Right ventricle myocardium superior (tissue), 1 donor: ENCODE results near the gene GLG1. TPM values are rescaled to one million over a fixed set of nuclear protein-coding genes. Genes with fewer than 3 reads are reported as not detected.
"Not testable (repeated sequence)": the region's sequence is repeated elsewhere in the genome, so short reads cannot be mapped to it uniquely, and the experiment has no call there.

Experiments used
- ATAC-seq: fragments of 200-7000 bp; cut with Tn5 transposase; one replicate; pipeline ENCODE4 v1.9.1; 2020; ENCODE audit warnings: mild to moderate bottlenecking; ENCODE audit not compliant: poor library complexity
- DNase-seq: peaks from one replicate; pipeline ENCODE4 v3.0.0-alpha.2; 2020
- intact Hi-C: fragments of 100-400 bp; cut with DNase I; formaldehyde crosslinking; loops from one replicate; pipeline ENCODE4 v1.11.2; 2022
- total RNA-seq: library from RNA; stranded (reverse); fragmentation: NEBNext Ultra II Directional; extraction: Animal tissue kit (Norgen Biotek cat#: 25700); gene quantifications from one replicate; pipeline ENCODE4 v1.2.1, GENCODE V29; 2021
- donor health status: DM: no; HTN: yes; CAD: no; lungs with severe emphysema.

GLG1 gene
- total RNA-seq, 1 donor from 2014 or later, result 62.4 TPM

DNA sequence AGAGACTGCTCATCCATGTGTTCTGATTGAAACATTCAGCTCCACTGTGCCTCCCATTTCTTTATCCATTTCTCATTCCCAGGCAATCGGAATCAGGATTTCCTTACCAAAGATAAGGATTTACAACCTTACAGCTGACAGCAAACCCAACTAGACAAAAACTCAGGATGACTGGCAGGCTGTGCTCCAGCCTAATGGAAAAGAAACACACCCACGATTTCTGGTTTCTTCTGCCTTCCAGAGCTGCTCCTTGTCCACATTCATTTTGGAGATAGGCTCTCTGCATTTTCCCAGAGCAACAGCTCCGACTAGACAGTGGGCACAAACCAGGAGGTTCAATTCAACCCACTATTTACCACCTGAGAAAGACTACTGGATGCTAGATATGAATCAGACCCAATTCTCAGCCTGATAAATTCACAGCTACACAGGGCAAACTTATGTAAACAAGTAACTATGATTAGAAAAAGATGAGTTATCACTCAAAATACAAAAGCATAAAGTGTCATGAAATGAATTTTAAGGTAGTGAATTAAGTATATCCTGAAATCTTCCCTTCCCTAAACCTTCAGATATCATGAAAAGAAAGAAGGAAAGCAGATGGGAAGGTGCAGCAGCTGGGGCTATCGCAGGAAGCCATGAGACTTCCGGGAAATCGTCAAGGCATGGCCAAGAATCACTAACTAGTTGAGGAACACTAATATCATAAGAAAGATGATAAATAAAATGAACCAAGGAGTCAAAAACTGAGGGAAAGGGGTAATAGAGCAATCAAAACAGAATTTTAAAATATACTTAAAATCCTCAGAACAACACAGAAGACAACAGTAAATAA is 140.8 kb downstream of the GLG1 start:
- no peak for DNase-seq
- ATAC-seq, result no peak
- intact Hi-C loops, result loop anchor here (10.0 kb wide), 1 partner anchor 159 kb away; no protein-coding TSS in a partner anchor

DNA sequence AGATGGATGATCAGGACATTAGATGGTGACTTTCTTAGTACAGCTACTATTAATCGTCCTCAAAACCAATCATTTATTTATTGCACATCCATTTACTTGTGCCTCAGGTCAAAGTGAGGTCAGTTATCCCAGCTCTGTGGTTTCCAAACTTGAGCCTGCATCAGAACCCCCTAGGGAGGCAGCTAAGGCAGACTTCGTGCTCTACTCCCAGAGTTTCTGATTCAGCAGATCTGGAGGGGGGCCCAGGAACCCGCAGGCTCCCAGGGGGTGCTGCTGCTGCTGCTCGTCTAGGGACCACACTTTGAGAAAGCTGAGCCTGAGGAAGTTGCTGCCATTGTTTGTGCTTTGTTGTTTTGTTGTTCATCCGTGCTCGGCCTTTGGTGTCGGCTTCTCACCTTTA is 141.6 kb downstream of the GLG1 start:
- ATAC-seq (no peak), DNase-seq (no peak)
- intact Hi-C loops, result loop anchor here (10.0 kb wide), 1 partner anchor 160 kb away; no protein-coding TSS in a partner anchor

DNA sequence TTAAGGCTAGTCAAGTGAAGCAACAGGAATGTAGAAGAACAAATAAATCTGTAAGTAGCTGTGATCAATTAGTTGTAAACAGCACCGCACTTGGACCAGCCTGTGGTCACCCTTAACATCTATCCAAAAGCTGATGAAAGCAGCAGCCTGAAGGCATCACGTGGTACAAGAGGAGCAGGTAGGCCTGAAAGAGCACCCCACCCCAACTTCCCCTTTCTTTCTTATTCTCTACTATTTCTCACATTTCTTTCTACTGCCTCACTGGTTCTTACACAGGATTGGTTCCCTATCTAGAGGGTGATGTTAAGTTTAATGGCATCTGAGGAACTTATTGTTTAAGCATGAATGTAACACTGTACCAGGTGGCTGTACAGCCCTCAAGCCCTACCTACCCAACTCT is 143.0 kb downstream of the GLG1 start:
- DNase-seq, result no peak
- no peak for ATAC-seq
- intact Hi-C loops, result loop anchor here (10.0 kb wide), 1 partner anchor 161 kb away; no protein-coding TSS in a partner anchor

DNA sequence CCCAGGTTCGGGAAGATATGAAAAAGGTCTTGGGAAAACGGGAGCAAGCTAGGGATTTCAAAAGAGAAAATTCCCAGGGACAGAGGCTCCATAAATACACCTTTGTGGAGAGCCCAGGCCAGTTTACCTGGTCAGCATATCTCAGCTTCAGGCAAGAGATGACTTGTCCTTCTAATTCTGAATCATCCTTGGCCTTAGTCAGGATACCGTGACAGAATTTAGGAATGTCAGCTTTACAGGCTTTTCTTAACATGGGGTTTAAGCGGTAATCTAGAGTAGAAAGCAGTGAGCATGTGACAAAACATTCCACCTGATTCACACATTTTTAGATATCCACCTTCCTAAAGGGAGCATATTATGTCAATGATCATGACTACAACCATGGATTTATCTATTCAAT is 144.6 kb downstream of the GLG1 start:
- DNase-seq, result no peak
- no peak for ATAC-seq
- intact Hi-C loops, result loop anchor here (10.0 kb wide), 1 partner anchor 162 kb away; no protein-coding TSS in a partner anchor

DNA sequence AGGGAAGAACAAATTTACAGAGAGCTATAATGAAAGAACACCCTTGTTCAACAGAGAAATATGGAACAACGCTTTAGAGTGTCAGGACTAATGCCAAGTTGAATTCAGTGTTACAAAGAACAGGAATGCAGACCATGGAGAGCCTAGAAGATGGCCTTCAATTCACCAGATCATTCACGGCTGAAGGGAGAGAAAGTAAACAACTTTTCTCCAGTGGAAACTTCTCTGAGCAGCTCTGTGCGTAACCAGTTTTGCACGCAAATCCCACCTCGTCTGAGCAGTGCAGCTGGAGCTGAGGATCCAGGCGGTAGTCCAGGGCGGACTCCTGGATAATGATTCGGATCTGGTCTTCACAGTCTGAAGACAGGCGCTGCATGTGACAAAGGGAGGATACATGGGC is 145.1 kb downstream of the GLG1 start:
- no peak for DNase-seq
- intact Hi-C loops, result loop anchor here (10.0 kb wide), 1 partner anchor 163 kb away; no protein-coding TSS in a partner anchor
- no peak for ATAC-seq

DNA sequence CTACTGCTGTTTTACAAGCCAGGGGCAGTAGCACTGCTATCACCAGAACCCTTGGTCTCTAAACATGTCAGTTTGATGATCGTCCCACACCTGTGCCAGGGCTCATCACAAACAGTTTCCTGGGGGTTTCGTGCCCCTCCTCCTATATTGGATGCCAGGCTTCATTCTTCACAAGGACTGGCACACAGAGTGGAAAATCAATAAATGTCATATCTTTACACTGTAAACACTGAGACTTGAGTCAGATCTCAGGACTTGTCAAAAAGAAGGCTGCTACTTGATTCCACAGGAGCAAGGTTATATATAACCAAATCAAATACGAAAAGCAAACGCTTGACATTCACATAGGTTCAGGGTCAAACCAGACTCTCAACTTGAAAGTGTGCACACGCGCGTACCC is 146.4 kb downstream of the GLG1 start:
- no peak for DNase-seq
- ATAC-seq, result no peak
- intact Hi-C loops, result loop anchor here (10.0 kb wide), 1 partner anchor 164 kb away; no protein-coding TSS in a partner anchor

DNA sequence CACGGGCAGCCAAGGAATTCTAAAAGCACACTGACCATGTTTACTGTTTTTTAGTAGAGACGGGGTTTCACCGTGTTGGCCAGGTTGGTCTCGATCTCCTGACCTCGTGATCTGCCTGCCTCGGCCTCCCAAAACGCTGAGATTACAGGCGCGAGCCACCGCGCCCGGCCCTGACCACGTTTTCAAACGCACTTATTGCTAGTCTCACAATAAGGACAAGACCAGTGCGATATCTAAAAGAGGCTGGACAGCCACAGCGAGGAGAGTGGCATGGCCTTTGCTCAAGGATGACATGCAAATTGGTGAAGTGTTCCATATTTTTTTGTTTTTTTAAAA is 150.7 kb downstream of the GLG1 start:
- ATAC-seq, result no peak
- DNase-seq, result no peak
- intact Hi-C loops, result no loop called here

DNA sequence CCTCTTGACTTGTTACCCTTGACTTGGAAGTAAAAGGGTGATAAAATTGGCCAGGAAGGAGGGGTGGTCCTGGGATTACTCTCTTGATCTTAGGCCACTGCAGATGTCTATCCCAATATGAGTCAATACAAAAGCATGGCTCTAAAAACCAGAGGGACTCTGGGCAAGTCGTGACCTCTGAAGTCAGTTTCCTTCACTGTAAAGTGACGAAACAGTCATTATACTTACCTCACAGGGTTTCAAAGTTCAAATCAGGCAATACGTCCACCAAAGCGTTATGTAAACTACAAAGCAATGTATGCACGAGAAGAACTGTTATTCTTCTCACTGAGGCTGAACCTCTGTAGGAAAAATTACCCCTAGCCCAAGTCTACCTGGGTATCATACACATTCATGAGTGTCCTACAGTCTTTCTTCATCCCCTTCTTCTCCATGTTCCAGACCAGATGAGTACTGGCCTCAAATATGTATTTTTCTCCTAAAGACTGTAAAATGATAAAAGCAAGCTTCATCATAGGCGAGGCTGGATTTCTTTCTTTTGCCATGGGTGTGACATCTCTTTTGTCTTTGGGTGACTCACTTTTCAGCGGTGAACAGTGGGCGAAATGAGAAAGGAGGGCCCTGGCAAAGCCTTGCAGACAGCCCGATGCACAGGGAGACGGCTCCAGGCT is 151.2 kb downstream of the GLG1 start:
- intact Hi-C loops, result no loop called here
- no peak for DNase-seq
- ATAC-seq, result no peak

DNA sequence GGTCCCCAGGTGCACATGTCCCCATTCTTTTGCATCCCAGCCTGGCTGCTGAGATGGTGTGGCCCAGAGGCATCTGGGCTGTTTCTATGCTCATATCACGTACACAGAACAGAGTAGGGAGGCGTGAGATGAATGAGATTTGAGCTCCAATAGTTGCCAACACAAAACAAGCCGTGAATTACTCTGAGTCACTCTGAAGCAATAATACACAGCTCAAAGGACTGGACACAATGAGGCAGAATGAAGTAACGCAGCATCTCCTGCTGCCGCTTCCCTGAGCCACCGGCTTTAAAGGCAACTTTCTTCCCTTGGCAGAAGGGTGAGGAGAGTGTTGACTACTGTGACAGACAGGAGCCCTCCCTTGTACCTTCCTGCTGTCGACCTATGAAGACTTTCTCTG is 151.7 kb downstream of the GLG1 start:
- intact Hi-C loops, result no loop called here
- ATAC-seq, result no peak
- DNase-seq, result no peak

DNA sequence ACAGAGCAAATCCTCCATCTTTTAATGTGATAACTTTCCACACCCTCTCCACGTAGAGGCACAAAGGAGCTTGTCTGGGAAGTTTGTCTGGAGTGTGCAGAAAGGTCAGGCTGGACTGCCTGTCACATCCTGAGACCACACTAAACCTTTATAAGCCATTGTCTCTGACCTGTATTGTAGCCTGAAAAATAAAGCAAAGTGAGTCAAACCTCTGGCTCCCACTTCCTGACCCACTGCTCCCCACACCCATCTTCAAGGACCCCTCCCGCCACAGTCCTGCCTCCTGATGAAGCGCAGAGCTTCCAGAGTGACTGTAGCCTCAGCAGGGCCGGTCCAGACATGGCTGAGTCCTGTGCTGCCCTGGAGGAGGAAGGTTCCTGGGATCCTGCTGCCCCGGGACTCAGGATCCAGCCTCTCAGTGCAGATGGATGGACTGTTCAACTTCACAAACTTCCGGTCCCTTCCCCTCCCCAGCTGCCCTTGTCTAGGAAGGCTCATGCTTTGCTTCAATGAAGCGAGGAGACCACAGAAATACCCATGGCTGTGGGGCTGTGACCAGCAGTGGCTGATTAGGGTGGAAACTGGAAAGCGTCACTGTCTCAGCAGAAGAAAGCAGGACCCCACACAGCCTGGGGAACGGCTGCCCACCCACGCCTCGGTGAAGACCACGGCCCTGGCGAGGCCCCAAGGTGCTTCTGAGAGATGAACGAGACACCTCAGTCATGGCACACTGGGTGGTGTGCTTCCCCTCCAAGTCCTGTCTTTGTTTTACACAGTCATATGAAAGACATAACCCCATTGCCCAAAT is 154.8 kb downstream of the GLG1 start:
- intact Hi-C loops, result no loop called here
- ATAC-seq (no peak), DNase-seq (no peak)

DNA sequence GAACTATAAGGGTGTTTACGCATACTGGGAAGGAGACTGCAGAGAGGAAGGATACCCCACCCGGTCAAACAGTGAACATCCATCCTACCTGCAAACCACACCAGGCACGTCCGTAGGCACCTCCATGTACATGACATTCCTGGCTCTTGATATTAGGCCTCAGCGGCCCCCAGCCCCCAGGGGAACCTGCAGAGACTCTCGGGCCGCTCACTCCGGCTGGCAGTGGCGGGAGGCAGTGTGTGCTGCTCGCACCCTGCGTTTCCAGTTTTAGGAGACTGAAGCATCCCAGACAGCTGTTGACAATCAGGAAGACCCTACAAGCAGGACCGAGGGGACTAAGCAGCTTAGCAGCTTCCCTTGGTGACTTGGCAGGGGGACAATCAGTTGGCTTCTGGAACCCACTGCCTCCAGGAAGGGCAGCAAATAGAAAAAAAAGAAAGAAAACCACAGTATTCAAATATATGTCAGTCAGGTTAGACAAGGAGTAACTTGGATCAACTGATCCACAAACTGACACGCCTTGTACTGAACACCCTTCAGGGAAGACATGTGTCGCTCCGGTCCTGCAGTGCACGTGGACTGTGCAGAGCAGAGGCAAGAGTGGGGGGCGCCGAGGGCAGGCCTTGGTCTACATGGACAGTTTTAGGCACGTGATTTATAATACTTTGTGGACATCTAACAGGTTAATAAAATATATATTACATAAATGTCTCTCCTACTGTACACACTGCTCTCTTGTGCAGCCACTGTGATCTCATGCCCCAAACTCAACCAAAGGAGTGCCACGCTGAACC is 155.8 kb downstream of the GLG1 start:
- ATAC-seq (no peak), DNase-seq (no peak)
- intact Hi-C loops, result no loop called here

DNA sequence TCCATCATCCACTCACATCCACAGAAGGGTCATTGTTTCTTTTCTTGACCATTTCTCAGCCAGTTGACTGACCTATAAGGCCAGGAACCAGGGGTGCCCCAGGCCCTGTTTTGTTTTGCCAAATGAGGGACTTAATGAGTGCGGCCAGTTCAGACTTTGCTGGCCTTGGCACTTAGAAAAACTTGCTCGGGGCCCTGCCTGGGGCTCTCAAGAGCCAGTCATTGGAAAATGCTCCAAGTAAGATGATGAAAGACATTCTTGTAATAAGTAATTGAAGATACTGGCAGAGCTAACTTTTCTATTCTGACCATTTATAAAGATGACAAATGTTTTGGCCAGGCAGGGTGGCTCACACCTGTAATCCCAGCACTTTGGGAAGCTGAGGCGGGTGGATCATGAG is 156.7 kb downstream of the GLG1 start:
- DNase-seq, result no peak
- ATAC-seq, result no peak
- intact Hi-C loops, result no loop called here

DNA sequence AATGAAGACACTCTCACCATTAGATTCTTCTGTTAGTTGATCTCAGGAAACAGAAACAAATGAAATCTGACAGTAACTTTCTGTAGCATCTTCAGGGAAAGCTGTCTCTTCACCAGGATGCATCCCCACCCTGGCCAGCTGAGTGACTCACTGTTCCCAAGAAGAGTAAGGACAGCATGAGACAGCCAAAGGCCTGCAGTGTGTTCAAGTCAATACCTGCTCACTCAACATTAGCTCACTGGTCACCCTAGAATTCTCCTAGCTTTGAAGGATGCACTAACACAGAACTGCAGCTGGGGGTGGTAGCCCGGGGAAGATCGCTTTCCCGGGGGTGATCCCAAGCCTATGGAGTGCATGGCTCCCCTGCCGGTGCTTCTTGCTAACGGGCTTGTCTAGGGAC is 157.4 kb downstream of the GLG1 start:
- ATAC-seq (no peak), DNase-seq (no peak)

DNA sequence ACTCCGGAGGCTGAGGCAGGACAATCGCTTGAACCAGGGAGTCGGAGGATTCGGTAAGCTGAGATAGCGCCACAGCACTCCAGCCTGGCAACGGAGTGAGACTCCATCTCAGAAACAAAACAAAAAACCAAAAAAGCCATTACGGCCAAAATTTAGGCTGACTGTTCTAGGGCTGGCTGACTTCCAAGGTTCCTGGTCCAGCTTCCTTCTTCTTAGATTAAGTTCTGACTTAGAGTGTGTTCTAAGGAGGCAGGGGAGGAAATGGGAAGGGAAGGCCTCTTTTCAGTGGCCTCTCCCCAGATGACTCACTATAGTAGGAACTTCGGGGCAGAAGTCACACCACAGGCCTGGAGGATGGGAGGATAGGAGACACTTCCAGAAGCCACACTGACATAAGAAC is 157.9 kb downstream of the GLG1 start:
- intact Hi-C loops, result no loop called here
- ATAC-seq, result peak; percentile 94
- DNase-seq, result peak; percentile 72

More for the DNA sequence above, 157.4 kb downstream of the GLG1 start:
- intact Hi-C loops, result no loop called here

DNA sequence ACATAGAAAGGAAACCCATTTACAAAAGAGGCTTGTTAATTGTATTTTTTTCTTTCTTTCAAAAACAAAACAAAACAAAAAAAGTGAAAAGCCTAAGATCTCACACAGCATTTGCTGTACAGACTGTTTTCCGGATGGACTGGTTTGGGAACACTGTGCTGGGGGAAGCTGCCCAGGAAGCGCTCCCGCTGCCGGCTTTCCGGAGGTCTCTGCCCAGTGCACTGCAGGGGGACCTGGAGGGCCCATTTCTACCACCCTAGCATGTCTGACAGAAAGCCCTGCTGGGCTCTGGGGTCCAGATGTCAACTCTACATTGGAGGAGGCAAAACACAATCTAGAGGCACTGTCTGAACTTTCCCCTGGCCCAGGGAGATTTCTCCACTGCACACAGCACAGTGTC is 159.3 kb downstream of the GLG1 start:
- DNase-seq (no peak), ATAC-seq (no peak)
- intact Hi-C loops, result no loop called here

DNA sequence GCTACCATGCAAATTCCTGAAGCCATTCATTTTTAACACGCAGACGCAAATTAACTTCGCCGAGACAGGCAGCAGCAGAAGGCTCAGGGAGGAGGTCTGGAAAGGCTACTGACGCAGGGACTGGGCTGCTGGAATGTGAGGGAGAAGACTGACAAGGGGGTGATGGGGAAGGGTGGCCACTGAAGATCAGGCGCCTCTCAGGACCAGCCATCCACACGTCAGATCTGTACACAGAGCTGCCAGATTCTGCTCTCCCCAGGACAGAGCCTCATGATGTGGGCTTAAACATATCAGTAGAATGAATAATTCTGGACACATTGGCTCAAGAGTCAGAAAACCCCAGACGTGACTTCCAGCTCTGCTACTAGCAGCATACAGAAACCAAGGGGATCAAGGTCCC is 160.0 kb downstream of the GLG1 start:
- DNase-seq (no peak), ATAC-seq (no peak)
- intact Hi-C loops, result no loop called here

DNA sequence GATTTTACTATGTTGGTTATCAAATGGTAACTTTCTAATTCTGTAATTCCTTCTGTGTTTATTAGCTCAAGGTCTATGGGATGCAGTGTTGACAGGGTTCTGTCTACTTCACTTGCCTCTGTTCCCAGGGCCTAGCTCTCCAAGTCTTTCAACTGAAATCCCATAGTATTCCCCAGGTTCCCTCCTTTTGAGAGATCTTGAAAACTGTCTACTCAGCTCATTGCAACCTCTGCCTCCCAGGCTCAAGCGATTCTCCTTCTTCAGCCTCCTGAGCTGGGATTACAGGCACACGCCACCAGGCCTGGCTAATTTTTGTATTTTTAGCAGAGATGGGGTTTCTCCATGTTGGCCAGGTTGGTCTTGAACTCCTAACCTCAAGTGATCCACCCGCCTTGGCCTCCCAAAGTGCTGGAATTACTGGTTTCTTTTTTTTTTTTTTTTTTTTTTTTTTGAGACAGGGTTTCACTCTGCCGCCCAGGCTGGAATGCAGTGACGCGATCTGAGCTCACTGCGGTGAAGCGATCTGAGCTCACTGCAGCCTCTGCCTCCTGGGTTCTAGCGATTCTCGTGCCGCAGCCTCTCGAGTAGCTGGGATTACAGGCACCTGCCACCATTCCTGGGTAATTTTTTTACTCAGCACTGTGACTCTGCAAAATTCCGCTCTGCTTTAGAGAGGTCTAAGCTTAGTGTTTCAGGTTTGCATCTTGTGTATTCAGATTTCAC is 163.1 kb downstream of the GLG1 start:
- DNase-seq, intact Hi-C loops, ATAC-seq: not testable (repeated sequence)

DNA sequence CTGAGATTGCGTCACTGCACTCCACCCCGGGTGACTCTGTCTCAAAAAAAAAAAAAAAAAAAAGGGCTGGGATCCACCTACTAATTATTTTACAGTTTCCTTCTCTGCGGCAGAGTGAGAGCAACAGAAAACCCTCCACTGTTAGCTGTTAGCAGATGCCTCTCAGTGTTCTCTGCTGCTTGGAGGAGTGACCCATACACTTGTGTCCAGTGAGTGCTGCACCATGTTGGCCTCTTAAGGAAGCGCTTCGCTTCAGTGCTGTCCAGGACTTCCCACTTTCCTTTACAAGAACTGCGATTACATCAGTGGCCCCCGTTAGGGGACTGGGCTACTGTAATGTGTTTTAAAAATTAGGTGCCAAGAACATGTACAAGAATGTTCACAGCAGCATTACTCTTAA is 167.2 kb downstream of the GLG1 start:
- no peak for ATAC-seq
- DNase-seq, result no peak
- intact Hi-C loops, result no loop called here
